ENCODE data around the gene PLB1. TPM values are rescaled to one million over a fixed set of nuclear protein-coding genes. Genes with fewer than 3 reads are reported as not detected.

The PLB1 gene
- total and polyA plus RNA-seq, 9 of the 15 experiments (the other 6 are each of a cell fraction or from before 2014, with no cell fraction given), result 0.01 to 0.09 (median 0.07) TPM; not detected in 2

GRCh38 chr2:28568036-28568435 is 72.2 kb downstream of the PLB1 start:
- ATAC-seq, result no peak
- TF ChIP-seq NR4A1 (CRISPR knock-in tag; IDR thresholded peaks at IDR 0.05) (no peak), NR4A1 (tag; IDR thresholded peaks at IDR 0.05) (no peak), TEAD2 (tag; IDR thresholded peaks at IDR 0.05) (no peak), SMARCC2 (IDR thresholded peaks at IDR 0.05; ENCODE audit: low read depth) (no peak), SNAPC5 (CRISPR knock-in tag; IDR thresholded peaks at IDR 0.05) (no peak), KDM5B (IDR thresholded peaks at IDR 0.05; ENCODE audit: insufficient replicate concordance, low read depth, low read length) (no peak), BHLHE40 (IDR thresholded peaks at IDR 0.05; ENCODE audit: low read length) (no peak), TSC22D4 (tag; IDR thresholded peaks at IDR 0.05) (no peak), KAT8 (IDR thresholded peaks at IDR 0.05; ENCODE audit: low read depth) (no peak), FOS (IDR thresholded peaks at IDR 0.05; ENCODE audit: extremely low read depth, insufficient read length) (no peak)
- TF ChIP-seq, protein P1, sequence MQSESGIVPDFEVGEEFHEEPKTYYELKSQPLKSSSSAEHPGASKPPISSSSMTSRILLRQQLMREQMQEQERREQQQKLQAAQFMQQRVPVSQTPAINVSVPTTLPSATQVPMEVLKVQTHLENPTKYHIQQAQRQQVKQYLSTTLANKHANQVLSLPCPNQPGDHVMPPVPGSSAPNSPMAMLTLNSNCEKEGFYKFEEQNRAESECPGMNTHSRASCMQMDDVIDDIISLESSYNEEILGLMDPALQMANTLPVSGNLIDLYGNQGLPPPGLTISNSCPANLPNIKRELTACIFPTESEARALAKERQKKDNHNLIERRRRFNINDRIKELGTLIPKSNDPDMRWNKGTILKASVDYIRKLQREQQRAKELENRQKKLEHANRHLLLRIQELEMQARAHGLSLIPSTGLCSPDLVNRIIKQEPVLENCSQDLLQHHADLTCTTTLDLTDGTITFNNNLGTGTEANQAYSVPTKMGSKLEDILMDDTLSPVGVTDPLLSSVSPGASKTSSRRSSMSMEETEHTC (IDR thresholded peaks at IDR 0.05), result no peak
- TF ChIP-seq, protein P2, sequence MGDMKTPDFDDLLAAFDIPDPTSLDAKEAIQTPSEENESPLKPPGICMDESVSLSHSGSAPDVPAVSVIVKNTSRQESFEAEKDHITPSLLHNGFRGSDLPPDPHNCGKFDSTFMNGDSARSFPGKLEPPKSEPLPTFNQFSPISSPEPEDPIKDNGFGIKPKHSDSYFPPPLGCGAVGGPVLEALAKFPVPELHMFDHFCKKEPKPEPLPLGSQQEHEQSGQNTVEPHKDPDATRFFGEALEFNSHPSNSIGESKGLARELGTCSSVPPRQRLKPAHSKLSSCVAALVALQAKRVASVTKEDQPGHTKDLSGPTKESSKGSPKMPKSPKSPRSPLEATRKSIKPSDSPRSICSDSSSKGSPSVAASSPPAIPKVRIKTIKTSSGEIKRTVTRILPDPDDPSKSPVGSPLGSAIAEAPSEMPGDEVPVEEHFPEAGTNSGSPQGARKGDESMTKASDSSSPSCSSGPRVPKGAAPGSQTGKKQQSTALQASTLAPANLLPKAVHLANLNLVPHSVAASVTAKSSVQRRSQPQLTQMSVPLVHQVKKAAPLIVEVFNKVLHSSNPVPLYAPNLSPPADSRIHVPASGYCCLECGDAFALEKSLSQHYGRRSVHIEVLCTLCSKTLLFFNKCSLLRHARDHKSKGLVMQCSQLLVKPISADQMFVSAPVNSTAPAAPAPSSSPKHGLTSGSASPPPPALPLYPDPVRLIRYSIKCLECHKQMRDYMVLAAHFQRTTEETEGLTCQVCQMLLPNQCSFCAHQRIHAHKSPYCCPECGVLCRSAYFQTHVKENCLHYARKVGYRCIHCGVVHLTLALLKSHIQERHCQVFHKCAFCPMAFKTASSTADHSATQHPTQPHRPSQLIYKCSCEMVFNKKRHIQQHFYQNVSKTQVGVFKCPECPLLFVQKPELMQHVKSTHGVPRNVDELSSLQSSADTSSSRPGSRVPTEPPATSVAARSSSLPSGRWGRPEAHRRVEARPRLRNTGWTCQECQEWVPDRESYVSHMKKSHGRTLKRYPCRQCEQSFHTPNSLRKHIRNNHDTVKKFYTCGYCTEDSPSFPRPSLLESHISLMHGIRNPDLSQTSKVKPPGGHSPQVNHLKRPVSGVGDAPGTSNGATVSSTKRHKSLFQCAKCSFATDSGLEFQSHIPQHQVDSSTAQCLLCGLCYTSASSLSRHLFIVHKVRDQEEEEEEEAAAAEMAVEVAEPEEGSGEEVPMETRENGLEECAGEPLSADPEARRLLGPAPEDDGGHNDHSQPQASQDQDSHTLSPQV (IDR thresholded peaks at IDR 0.05), result no peak

More at GRCh38 chr2:28568036-28568435, 72.2 kb downstream of the PLB1 start:
- Histone ChIP-seq H3K4me1 (replicated peaks in 1 of 2; ENCODE audit: control insufficient read depth in 2 of 2, insufficient read depth in 2 of 2, low read length in 2 of 2) (peaks cover 0 to 7% of the 10 kb centered on the region in 2 experiments; a peak in 3 of 5 replicates), H3K9me1 (ENCODE audit: control insufficient read depth, insufficient read depth, low read length) (no peaks in the 10 kb centered on the region), H3K27ac (ENCODE audit: extremely low read depth, low read depth, low read length) (no peak overlapping the region), H2AFZ (ENCODE audit: low read depth, low read length) (no peak overlapping the region), H3K4me2 (ENCODE audit: insufficient read depth, low read length) (no peak overlapping the region), H3K4me3 (no peak overlapping the region), H3K27me3 (ENCODE audit: control insufficient read depth in 2 of 2, insufficient read depth in 2 of 2, low read length in 2 of 2) (peaks cover 5 to 7% of the 10 kb centered on the region in 2 experiments; a peak in 4 of 5 replicates), H3K9me3 (replicated peaks; ENCODE audit: control insufficient read depth, insufficient read depth, low read depth, low read length) (no peaks in the 10 kb centered on the region), H3K36me3 (ENCODE audit: control insufficient read depth, insufficient read depth, low read length) (no peaks in the 10 kb centered on the region), H3K9ac (ENCODE audit: insufficient read depth in 1 of 2, low read depth in 2 of 2, low read length in 2 of 2) (no peak overlapping the region), H4K20me1 (replicated peaks; ENCODE audit: control insufficient read depth, insufficient read depth, low read length) (no peaks in the 10 kb centered on the region), H3K79me2 (ENCODE audit: control insufficient read depth, insufficient read depth, low read length) (no peaks in the 10 kb centered on the region)
- CTCF ChIA-PET (ENCODE audit: low intra/inter-chr PET ratio), result interaction anchor here (0.9 to 2.6 kb wide), 3 partner anchors 39 to 185 kb away, joined by 3 to 48 read pairs (median 29); partner anchors contain the start of gene PPP1CB
- in situ Hi-C loops (cut with MboI) (no loop called here), intact Hi-C loops (cut with micrococcal nuclease) (loop anchor here (5.0 to 10.0 kb wide), 3 partner anchors 39 to 387 kb away; no protein-coding TSS in a partner anchor)
- DNase-seq (ENCODE audit: extremely low read depth in 1 of 4, low spot score in 3 of 4) (no peak), FAIRE-seq (no peak)
- 8% methylated on average over 2 of the region's 2 CpGs for WGBS (ENCODE audit: insufficient coverage, low coverage, missing lambda C conversion rate)
- no TSS peak for BruUV-seq (replicated peaks)
- POLR2A ChIA-PET, result interaction anchor here (0.6 to 1.7 kb wide), 3 partner anchors 11 to 239 kb away, joined by 3 to 4 read pairs (median 4); no protein-coding TSS in a partner anchor

All from K562 (cell line).